Right atrium auricular region (tissue), 2 donors: ENCODE data around the gene ANKRD36B. TPM values are rescaled to one million over a fixed set of nuclear protein-coding genes. Genes with fewer than 3 reads are reported as not detected.
"Not testable (repeated sequence)": the region's sequence is repeated elsewhere in the genome, so short reads cannot be mapped to it uniquely, and the experiment has no call there.

Source experiments
- DNase-seq: peaks from one replicate; pipeline ENCODE4 v3.0.0-alpha.2; 2019; ENCODE audit warnings: low spot score
- H3K27ac ChIP-seq, 2 donors: fragments of 200-600 bp; sonication (generic); 1 replicate in 1 of 2; 2 replicates in 1 of 2; pipeline ENCODE4 v1.5.1; 2016 to 2019
- H3K27me3 ChIP-seq, 2 donors: fragments of 200-600 bp; sonication (generic); one replicate each; pipeline versions ENCODE4 v1.5.1 to v1.6.0; 2017 to 2019
- H3K36me3 ChIP-seq: fragments of 200-600 bp; sonication (generic); one replicate; pipeline ENCODE4 v1.5.1; 2016
- H3K4me1 ChIP-seq, 2 donors: fragments of 200-600 bp; sonication (generic); one replicate each; pipeline versions ENCODE4 v1.5.1 to v1.6.0; 2017 to 2019
- H3K4me3 ChIP-seq, 2 donors: fragments of 200-600 bp; sonication (generic); 1 replicate in 1 of 2; 2 replicates in 1 of 2; pipeline ENCODE4 v1.5.1; 2017 to 2019; ENCODE audit warnings: mild to moderate bottlenecking in 1 of 2, moderate library complexity in 1 of 2
- H3K9me3 ChIP-seq, 2 donors: fragments of 200-600 bp; sonication (generic); one replicate each; pipeline ENCODE4 v1.5.1; 2019
- CTCF ChIP-seq, 2 donors: fragments of 200-600 bp; sonication (generic); IDR thresholded peaks; one replicate each; pipeline ENCODE4 v1.5.1; 2019; ENCODE audit warnings: antibody characterized with exemption in 2 of 2
- total RNA-seq, 2 donors: library from RNA; depleted of rRNA; stranded (reverse); fragments of >200 nt; gene quantifications; one replicate each; pipeline ENCODE4 v1.1.0, GENCODE V29; 2016

Gene ANKRD36B
- 1 to 10 TPM; 4.6 to 9.6 TPM for total RNA-seq

- H3K4me1 ChIP-seq, H3K27me3 ChIP-seq, H3K36me3 ChIP-seq, H3K9me3 ChIP-seq: not testable (repeated sequence)
- Histone ChIP-seq H3K4me3 (peak within 1 kb of the TSS; percentile 44 to 67), H3K27ac (peak within 1 kb of the TSS; percentile 90 to 95)
- peak; percentile 70 for DNase-seq
Observed at GRCh38 chr2:97589598-97590510, at the start of gene ANKRD36B. ANKRD36B (minus strand) TSS chr2:97589877; CDS start chr2:97589685, 192 bp downstream.

GRCh38 chr2:97626049-97626430 lies 36.4 kb upstream of the ANKRD36B start:
- not testable (repeated sequence) for H3K9me3 ChIP-seq, H3K4me3 ChIP-seq, H3K4me1 ChIP-seq, H3K36me3 ChIP-seq, H3K27ac ChIP-seq, H3K27me3 ChIP-seq
- peak; percentile 18 for DNase-seq

- H3K4me3 ChIP-seq, H3K4me1 ChIP-seq, H3K36me3 ChIP-seq, H3K9me3 ChIP-seq, H3K27me3 ChIP-seq, H3K27ac ChIP-seq: not testable (repeated sequence)
- peak; percentile 5 for DNase-seq
Observed at GRCh38 chr2:97625354-97626048, 35.8 kb upstream of the ANKRD36B start.

GRCh38 chr2:97622976-97623375 lies 33.3 kb upstream of the ANKRD36B start:
- H3K9me3 ChIP-seq, H3K36me3 ChIP-seq, H3K27me3 ChIP-seq, H3K4me3 ChIP-seq, DNase-seq, H3K27ac ChIP-seq, H3K4me1 ChIP-seq: not testable (repeated sequence)

GRCh38 chr2:97620492-97620891 lies 30.8 kb upstream of the ANKRD36B start:
- not testable (repeated sequence) for H3K36me3 ChIP-seq, H3K4me1 ChIP-seq, H3K9me3 ChIP-seq

GRCh38 chr2:97618939-97619827 lies 29.5 kb upstream of the ANKRD36B start:
- not testable (repeated sequence) for H3K27me3 ChIP-seq, H3K9me3 ChIP-seq, H3K36me3 ChIP-seq, H3K27ac ChIP-seq, H3K4me1 ChIP-seq, DNase-seq, H3K4me3 ChIP-seq

More at GRCh38 chr2:97620492-97620891, 30.8 kb upstream of the ANKRD36B start:
- H3K4me3 ChIP-seq, DNase-seq, H3K27me3 ChIP-seq, H3K27ac ChIP-seq: not testable (repeated sequence)

GRCh38 chr2:97617911-97618310 lies 28.2 kb upstream of the ANKRD36B start:
- Histone ChIP-seq H3K27ac (no peak overlapping the region), H3K4me1 (no peaks in the 10 kb centered on the region), H3K9me3 (no peaks in the 10 kb centered on the region), H3K36me3 (no peaks in the 10 kb centered on the region), H3K27me3 (no peaks in the 10 kb centered on the region), H3K4me3 (no peak overlapping the region)
- no peak for DNase-seq
- no peak for TF ChIP-seq CTCF (IDR thresholded peaks at IDR 0.05)

GRCh38 chr2:97615746-97616145 lies 26.1 kb upstream of the ANKRD36B start:
- not testable (repeated sequence) for H3K9me3 ChIP-seq, H3K27ac ChIP-seq, H3K4me1 ChIP-seq, H3K4me3 ChIP-seq, H3K36me3 ChIP-seq, DNase-seq, H3K27me3 ChIP-seq

- not testable (repeated sequence) for H3K36me3 ChIP-seq
Observed at GRCh38 chr2:97611895-97612294, 22.2 kb upstream of the ANKRD36B start.

GRCh38 chr2:97608745-97609144 lies 19.1 kb upstream of the ANKRD36B start:
- not testable (repeated sequence) for H3K4me1 ChIP-seq, H3K27me3 ChIP-seq, H3K36me3 ChIP-seq, H3K27ac ChIP-seq, H3K4me3 ChIP-seq, H3K9me3 ChIP-seq, DNase-seq

More at GRCh38 chr2:97611895-97612294, 22.2 kb upstream of the ANKRD36B start:
- H3K4me1 ChIP-seq, H3K9me3 ChIP-seq, H3K27me3 ChIP-seq, H3K27ac ChIP-seq, DNase-seq, H3K4me3 ChIP-seq: not testable (repeated sequence)

GRCh38 chr2:97605524-97606339 lies 16.1 kb upstream of the ANKRD36B start:
- H3K27ac ChIP-seq, H3K4me1 ChIP-seq, H3K36me3 ChIP-seq, H3K4me3 ChIP-seq, DNase-seq, H3K27me3 ChIP-seq, H3K9me3 ChIP-seq: not testable (repeated sequence)

GRCh38 chr2:97605109-97605508 lies 15.4 kb upstream of the ANKRD36B start:
- H3K27ac ChIP-seq, H3K36me3 ChIP-seq, DNase-seq, H3K4me3 ChIP-seq, H3K27me3 ChIP-seq, H3K9me3 ChIP-seq, H3K4me1 ChIP-seq: not testable (repeated sequence)
